OCI-LY1 (cell line): ENCODE measurements around the gene ZNF318.

Experiments used
- CTCF ChIP-seq: fragments of 200-600 bp; sonication (generic), shearing (Covaris generic); IDR thresholded peaks from 2 replicates; pipeline ENCODE4 v1.5.1; 2017; ENCODE audit warnings: mild to moderate bottlenecking, antibody characterized with exemption, low read length, moderate library complexity, mixed read lengths
- EZH2 ChIP-seq: fragments of 200-600 bp; sonication (generic), shearing (Covaris generic); IDR thresholded peaks from 2 replicates; pipeline ENCODE4 v1.8.0; 2017; ENCODE audit warnings: borderline replicate concordance, mixed run types, mild to moderate bottlenecking, antibody characterized with exemption, low read length, moderate library complexity, mixed read lengths

- TF ChIP-seq EZH2 (no peak), CTCF (no peak)
Observed at GRCh38 chr6:43394982-43395381, 25.5 kb upstream of the ZNF318 start.
